ENCODE results near the gene CD151.

The CD151 gene

DNA sequence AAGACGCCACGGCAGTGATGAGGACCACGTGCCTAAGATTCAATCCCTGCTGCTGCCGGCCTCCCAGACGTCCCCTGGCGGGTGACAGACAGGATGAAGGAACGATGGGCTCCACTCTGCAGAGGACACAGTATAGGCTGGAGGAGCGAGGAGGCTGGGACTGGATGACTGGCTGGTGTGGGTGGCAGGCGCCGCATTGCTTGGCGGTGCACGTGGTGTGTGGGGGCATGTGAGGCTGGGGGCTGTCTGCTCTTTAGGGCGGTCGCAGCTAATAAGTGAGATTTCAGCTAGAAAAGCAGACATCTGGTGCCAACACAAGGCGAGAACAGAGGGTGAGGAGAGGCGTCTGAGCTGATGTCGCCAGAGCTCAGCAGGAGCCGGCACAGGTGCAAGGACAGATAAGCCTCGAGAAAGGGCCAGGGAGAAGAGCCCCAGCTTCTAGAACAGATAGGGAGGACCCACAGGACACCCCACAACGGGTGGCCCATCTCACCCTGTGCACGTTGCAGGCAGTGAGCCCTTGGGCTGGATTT, 43.1 kb downstream of the CD151 start:
- peak; percentile 97 for DNase-seq

DNA sequence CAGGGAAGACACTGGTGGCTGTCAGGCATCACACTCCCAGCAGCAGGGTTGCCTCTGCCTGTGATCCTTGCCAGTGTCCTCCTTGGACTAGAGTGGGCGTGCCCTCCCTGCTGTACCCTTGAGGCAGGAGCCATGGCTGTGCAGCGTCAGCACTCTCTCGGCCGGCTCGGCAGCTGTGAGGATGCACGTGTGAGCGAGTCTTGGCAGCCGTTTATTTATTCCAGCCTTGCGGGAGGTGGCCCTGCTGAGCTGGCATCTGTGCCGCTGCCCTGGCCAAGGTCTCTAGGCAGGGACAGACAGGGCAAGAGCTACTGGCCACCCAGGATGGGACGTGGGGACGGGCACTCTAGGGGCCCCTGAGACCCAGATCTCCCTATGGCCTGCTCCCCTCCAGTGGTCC, 43.8 kb downstream of the CD151 start:
- DNase-seq = no peak

DNA sequence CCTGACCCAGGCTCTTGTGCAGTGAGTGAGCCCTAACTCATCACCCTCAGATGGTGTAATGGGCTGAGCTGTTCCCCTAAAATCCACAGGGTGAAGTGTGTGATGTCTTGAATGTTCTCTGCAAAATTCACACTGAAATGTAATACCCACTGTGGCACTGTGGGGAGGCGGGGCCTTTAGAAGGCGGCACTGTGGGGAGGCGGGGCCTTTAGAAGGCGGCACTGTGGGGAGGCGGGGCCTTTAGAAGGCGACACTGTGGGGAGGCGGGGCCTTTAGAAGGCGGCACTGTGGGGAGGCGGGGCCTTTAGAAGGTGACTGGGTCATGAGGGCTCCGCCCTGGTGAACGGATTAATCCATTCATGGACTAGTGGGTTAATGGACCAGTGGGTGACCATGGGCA, 44.8 kb downstream of the CD151 start:
- peak; percentile 74 for DNase-seq

DNA sequence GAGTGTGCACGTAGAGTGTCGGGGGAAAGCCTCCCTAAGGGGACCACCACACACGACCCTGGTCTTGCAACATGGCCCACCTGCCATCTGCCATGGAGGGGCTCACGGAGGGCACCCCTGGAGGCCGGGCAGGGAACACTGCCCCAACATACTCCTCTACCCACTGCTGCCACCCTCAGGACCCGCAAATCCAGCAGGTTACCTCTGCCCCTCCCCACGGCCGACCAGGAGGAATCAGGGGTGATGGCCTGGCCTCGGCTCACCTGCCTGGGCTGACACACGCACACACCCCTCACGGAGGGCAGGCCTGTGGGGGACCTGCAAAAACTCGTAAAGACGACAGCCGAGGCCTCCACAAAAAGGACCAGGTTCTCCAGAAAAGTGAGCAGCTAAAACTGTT, 47.7 kb downstream of the CD151 start:
- no peak for DNase-seq

DNA sequence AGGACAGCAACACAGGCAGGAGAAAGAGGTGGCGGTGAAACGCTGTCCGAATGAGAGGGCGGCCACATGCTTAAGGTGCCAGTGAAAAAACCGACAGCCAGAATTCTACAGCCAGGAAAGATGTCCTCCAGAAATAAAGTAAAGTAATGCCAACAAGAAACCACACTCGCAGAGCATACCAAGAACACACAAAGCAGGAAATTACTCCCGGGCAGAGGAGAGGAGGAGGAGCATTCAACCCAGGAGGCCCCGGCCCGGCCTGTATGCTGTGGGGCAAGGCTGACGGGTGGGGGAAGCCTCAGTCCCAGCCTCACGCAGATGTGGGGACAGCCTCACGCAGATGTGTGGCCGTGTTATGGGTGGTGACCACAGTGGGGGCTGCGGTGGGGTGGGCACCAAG, 49.8 kb downstream of the CD151 start:
- no peak for DNase-seq

DNA sequence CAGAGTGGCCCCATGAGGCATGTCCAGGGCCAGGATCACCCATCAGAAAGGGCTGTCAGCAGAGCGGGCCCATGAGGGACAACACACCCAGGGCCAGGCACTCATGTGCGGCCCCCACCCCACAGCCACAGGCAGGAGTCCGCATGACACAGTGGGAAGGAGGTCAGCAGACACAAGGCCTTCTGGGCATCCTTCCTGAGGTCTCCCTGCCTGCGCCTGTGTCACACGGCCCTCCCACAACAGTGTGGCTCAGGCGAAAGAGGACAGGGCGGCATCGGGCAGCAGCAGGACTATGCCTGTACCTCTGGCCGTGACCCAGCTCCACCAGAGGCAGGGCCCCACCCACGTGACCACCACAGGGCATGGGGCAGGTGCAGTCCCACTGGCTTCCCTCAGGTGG, 50.8 kb downstream of the CD151 start:
- no peak for DNase-seq

DNA sequence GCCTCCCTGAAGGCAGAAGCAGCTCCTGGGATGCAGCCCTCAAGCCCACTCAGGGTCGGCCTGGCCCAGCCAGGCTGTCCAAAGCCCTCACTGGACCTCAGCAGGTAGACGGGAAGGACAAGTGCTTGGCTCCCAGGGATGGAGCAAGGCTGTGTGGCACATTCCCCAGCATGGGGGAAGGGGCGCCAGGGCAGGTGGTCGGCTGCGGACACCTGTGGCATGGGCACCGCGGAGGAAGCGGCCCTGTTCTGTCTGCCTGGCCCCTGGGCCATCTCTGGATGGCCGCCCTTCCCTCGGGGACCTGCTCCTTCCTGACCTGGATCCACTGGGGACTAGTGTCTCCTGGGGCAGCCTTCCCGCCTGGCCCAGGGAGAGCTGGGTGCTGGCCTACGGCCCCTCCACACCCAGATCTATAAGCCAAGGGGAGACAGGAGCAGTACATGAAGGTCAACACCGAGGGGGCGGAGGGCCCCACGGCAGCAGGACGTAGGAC, 51.9 kb downstream of the CD151 start:
- no peak for DNase-seq

DNA sequence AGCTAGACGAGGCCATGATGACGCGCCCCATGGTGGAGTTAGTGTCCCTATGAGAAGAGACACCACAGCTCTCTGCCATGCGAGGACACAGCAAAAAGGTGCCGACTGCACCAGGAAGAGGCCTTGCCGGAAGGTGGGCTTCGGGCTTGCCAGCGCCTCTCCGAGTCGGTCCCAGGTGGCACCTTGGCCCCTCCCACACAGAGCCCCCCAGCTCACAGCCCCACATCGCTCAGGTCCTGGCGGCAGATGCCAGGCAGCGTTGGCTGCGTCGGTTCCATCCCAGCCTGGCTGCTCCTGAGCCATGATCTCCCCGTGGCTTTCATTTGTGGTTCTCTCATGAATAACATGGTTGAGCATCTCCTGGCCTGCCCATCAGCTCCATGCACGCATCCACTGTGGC, 53.8 kb downstream of the CD151 start:
- no peak for DNase-seq

DNA sequence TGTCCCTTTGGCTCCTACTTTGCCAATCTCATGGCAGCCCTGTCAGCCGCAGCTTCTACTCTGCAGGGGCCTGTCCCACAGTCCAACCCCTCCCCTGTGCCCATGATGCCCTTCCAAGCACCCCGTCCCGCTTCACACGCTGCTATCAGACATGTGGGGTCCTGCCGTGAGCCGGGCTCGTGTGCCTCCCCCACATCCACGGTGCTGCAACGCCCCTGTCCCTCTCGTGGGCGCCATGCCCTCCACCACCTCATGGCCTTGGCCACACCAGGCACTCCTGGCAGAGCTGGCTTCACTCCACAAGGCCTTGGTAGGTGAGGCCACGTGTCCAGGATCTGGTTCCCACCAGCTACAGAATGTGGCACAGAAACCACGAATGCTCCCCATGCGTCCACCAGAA, 54.8 kb downstream of the CD151 start:
- no peak for DNase-seq
